DOHH2 (cell line): ENCODE measurements around the gene OGFOD2.

Experiments
- H3F3A ChIP-seq: fragments of 200-600 bp; sonication (generic), shearing (Covaris generic); 2 replicates; pipeline ENCODE4 v1.6.0; 2016; ENCODE audit warnings: antibody characterized with exemption, mild to moderate bottlenecking; ENCODE audit not compliant: control insufficient read depth, insufficient read depth
- H3K27ac ChIP-seq: fragments of 200-600 bp; sonication (generic); 2 replicates; pipeline ENCODE4 v1.5.1; 2014; ENCODE audit warnings: low read depth, mild to moderate bottlenecking, low read length, moderate library complexity
- H3K27me3 ChIP-seq: fragments of 200-600 bp; sonication (generic); 2 replicates; pipeline ENCODE4 v1.6.1; 2014; ENCODE audit warnings: mild to moderate bottlenecking, low read length, mixed read lengths; ENCODE audit not compliant: control insufficient read depth
- H3K36me3 ChIP-seq: fragments of 200-600 bp; sonication (generic); 2 replicates; pipeline ENCODE4 v1.6.1; 2014; ENCODE audit warnings: mild to moderate bottlenecking, low read length, moderate library complexity, mixed read lengths; ENCODE audit not compliant: control insufficient read depth
- H3K4me1 ChIP-seq: fragments of 200-600 bp; sonication (generic); 2 replicates; pipeline ENCODE4 v1.6.1; 2014; ENCODE audit warnings: mild to moderate bottlenecking, low read length, mixed read lengths; ENCODE audit not compliant: control insufficient read depth
- H3K4me2 ChIP-seq: fragments of 200-600 bp; sonication (generic); 2 replicates; pipeline ENCODE4 v1.6.0; 2014; ENCODE audit warnings: mild to moderate bottlenecking, low read length, moderate library complexity
- H3K4me3 ChIP-seq: fragments of 200-600 bp; sonication (generic); 2 replicates; pipeline ENCODE4 v1.5.1; 2014; ENCODE audit warnings: mild to moderate bottlenecking, low read length, mixed read lengths
- H3K79me2 ChIP-seq: fragments of 200-600 bp; sonication (generic); 2 replicates; pipeline ENCODE4 v1.6.1; 2014; ENCODE audit warnings: mild to moderate bottlenecking, low read length, mixed read lengths; ENCODE audit not compliant: control insufficient read depth
- H3K9me2 ChIP-seq: fragments of 200-600 bp; sonication (generic); replicated peaks from 2 replicates; pipeline ENCODE4 v1.6.1; 2014; ENCODE audit warnings: mild to moderate bottlenecking, low read length, mixed read lengths; ENCODE audit not compliant: control insufficient read depth
- H3K9me3 ChIP-seq: fragments of 200-600 bp; sonication (generic); 2 replicates; pipeline ENCODE4 v1.6.1; 2014; ENCODE audit warnings: antibody characterized with exemption, low read length, mixed read lengths; ENCODE audit not compliant: control insufficient read depth, insufficient read depth
- H4K20me1 ChIP-seq: fragments of 200-600 bp; sonication (generic); 2 replicates; pipeline ENCODE4 v1.6.0; 2014; ENCODE audit warnings: low read depth, mild to moderate bottlenecking, antibody characterized with exemption, low read length, moderate library complexity; ENCODE audit not compliant: control insufficient read depth, insufficient read depth
- EZH2phosphoT487 ChIP-seq: fragments of 200-600 bp; sonication (generic); IDR thresholded peaks from 2 replicates; pipeline ENCODE4 v1.6.1; 2017; ENCODE audit warnings: borderline replicate concordance, mild to moderate bottlenecking, antibody characterized with exemption, low read length, moderate library complexity, mixed read lengths
- TF ChIP-seq, protein P1 (sequence below): fragments of 200-600 bp; sonication (generic); IDR thresholded peaks from one replicate; pipeline ENCODE4 v1.5.1; 2014; ENCODE audit warnings: antibody characterized with exemption, mild to moderate bottlenecking, low read depth, low read length; ENCODE audit not compliant: poor library complexity, severe bottlenecking

Gene OGFOD2

DNA sequence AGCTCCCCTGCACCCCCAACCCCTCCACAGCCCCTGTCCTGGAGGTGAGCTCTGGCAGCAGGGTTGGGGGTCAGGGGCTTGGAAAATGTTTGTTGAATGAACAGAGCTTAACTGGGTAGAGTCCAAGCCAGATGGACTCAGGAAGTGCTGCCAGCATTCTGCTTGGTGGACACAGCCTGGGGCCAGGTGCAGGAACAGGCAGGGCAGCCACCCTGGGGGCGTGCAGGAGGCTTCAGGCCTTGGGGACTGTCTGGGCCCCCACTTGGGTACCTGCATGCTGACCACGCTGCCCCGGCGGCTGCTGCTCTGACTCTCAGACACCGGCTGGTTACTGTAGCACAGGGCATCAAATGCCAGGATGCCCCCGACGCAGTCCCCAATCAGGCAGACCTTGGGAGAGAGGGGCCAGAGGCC, 21.2 kb downstream of the OGFOD2 start:
- H3K4me2 ChIP-seq: no peak overlapping the region
- H3F3A ChIP-seq: no peaks in the 10 kb centered on the region
- no peaks in the 10 kb centered on the region for H3K36me3 ChIP-seq
- no peaks in the 10 kb centered on the region for H3K27me3 ChIP-seq
- H3K9me3 ChIP-seq: no peaks in the 10 kb centered on the region
- no peaks in the 10 kb centered on the region for H4K20me1 ChIP-seq
- H3K9me2 ChIP-seq: no peaks in the 10 kb centered on the region
- H3K79me2 ChIP-seq: no peaks in the 10 kb centered on the region
- no peak overlapping the region for H3K4me3 ChIP-seq
- H3K27ac ChIP-seq: no peak overlapping the region
- H3K4me1 ChIP-seq: no peaks in the 10 kb centered on the region
- TF ChIP-seq, protein P1, sequence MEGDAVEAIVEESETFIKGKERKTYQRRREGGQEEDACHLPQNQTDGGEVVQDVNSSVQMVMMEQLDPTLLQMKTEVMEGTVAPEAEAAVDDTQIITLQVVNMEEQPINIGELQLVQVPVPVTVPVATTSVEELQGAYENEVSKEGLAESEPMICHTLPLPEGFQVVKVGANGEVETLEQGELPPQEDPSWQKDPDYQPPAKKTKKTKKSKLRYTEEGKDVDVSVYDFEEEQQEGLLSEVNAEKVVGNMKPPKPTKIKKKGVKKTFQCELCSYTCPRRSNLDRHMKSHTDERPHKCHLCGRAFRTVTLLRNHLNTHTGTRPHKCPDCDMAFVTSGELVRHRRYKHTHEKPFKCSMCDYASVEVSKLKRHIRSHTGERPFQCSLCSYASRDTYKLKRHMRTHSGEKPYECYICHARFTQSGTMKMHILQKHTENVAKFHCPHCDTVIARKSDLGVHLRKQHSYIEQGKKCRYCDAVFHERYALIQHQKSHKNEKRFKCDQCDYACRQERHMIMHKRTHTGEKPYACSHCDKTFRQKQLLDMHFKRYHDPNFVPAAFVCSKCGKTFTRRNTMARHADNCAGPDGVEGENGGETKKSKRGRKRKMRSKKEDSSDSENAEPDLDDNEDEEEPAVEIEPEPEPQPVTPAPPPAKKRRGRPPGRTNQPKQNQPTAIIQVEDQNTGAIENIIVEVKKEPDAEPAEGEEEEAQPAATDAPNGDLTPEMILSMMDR: no peak
- no peak for TF ChIP-seq EZH2phosphoT487

DNA sequence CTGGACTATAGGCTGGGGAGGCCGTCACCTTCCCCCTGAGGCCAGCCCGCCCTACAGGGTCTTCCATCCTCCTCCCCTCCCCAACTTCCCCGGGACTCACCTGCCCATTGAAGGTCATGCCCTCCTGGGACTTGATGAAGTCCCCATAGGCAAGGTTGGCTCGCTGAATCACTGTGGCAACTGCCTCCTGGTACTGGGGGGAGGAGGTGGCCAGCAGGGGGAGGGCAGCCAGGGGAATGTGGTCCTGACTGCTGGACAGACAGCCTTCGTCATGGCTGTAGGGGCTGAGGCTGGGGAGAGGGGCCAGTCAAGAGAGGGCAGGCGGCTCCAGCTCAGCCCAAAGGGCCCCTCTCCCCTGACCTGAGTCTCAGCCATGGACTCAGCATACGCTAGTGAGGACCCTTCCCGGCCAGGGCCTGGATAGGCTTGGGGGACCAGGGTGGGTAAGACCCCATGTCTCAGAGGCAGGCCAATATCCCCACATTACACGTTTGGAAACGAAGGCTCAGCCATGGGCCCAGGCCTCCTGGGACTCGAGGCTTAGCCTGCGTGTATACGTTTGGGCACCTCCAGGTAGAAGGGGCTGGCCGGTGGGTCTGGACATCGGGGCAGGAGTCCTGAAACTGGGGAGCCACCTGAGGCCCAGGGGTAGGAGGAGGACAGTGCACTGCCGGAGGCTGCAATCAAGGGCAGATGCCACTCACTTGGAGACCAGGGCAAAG, 21.7 kb downstream of the OGFOD2 start:
- Histone ChIP-seq H3K9me2 (no peaks in the 10 kb centered on the region), H3K36me3 (no peaks in the 10 kb centered on the region), H3K4me1 (no peaks in the 10 kb centered on the region), H3K27ac (no peak overlapping the region), H3K4me3 (no peak overlapping the region), H3K79me2 (no peaks in the 10 kb centered on the region), H3K27me3 (no peaks in the 10 kb centered on the region), H3K4me2 (no peak overlapping the region), H3K9me3 (no peaks in the 10 kb centered on the region), H3F3A (no peaks in the 10 kb centered on the region), H4K20me1 (no peaks in the 10 kb centered on the region)
- no peak for TF ChIP-seq EZH2phosphoT487
- TF ChIP-seq, protein P1: no peak

DNA sequence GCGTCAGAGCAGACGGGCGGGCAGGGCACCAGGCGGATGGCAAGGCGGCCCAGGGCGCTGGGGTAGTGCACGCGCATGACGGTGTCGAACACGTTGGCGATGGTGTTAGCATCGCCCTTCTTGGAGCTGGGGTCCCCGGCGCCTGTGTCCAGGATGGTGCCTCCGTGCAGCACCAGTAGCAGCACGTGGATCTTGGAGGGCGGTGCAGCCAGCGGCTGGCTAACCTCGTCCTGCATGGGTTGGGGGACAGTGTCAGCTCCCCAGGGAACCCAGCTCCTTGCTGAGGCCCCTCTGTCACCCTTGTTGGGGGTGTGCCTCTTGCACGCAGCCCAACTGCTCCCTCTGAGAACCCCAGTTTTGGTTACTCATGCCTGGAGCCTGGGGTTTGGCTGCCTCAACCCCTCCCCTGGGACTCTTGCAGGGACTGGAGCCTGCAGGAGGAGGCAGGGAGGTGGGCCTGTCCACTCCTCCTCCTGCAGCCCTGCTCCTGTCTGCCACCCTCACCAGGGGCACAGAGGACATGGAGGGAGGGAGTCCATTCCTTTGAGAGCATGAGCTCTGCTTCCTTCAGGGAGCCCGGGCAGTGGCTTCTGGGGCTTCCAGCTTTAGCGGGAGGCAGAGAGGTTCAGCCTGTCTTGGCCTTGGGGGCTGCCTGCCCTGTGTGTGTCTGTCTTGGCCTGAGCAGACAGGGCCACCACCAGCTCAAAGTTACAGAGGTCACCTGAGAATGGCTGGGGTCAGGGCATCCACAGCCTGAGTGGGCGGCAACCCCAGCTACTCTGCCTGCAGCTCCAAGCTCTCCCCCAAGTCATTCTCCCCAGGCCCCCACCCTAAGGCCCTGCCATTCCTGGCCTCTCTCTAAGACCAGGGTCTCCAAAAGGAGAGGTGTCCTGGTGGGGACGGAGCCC, 22.6 kb downstream of the OGFOD2 start:
- Histone ChIP-seq H3F3A (no peaks in the 10 kb centered on the region), H3K27me3 (no peaks in the 10 kb centered on the region), H3K36me3 (no peaks in the 10 kb centered on the region), H3K9me2 (no peaks in the 10 kb centered on the region), H3K4me2 (no peak overlapping the region), H3K9me3 (no peaks in the 10 kb centered on the region), H3K4me1 (no peaks in the 10 kb centered on the region), H3K4me3 (no peak overlapping the region), H4K20me1 (no peaks in the 10 kb centered on the region), H3K79me2 (no peaks in the 10 kb centered on the region), H3K27ac (no peak overlapping the region)
- TF ChIP-seq, protein P1: no peak
- TF ChIP-seq EZH2phosphoT487: no peak
